ENCODE results near the gene RABGGTA. TPM values are rescaled to one million over a fixed set of nuclear protein-coding genes. Genes with fewer than 3 reads are reported as not detected.

The RABGGTA gene
- total and polyA plus RNA-seq, 9 donors: 7.9 to 48.3 (median 23.1) TPM

- H3K27me3 ChIP-seq: no peaks in the 10 kb centered on the region
- peaks cover 2% of the 10 kb centered on the region for H3K4me1 ChIP-seq (ENCODE audit: insufficient read depth)
- intact Hi-C loops (cut with DNase I): no loop called here
- H3K4me3 ChIP-seq: no peak overlapping the region
- no peak for DNase-seq
- 92 to 98% (median 96%) methylated on average over 2 of the region's 2 CpGs for WGBS, 3 donors
- no peak overlapping the region for H3K27ac ChIP-seq
- H3K36me3 ChIP-seq: no peaks in the 10 kb centered on the region
- TF ChIP-seq EP300 (IDR thresholded peaks at IDR 0.05) (no peak), POLR2A (IDR thresholded peaks at IDR 0.05) (no peak), CTCF (IDR thresholded peaks at IDR 0.05) (no peak)
- no peaks in the 10 kb centered on the region for H3K9me3 ChIP-seq
These were observed 1.1 kb upstream of the RABGGTA start for GRCh38 chr14:24272467-24272866.

GRCh38 chr14:24271834-24272263, 452 bp upstream of the RABGGTA start:
- no peaks in the 10 kb centered on the region for H3K27me3 ChIP-seq
- H3K4me1 ChIP-seq (ENCODE audit: insufficient read depth): peaks cover 2% of the 10 kb centered on the region
- H3K9me3 ChIP-seq: no peaks in the 10 kb centered on the region
- 14 to 22% (median 17%) methylated on average over 3 of the region's 3 CpGs for WGBS, 3 donors
- no peak for TF ChIP-seq POLR2A (IDR thresholded peaks at IDR 0.05)
- no peak for TF ChIP-seq EP300 (IDR thresholded peaks at IDR 0.05)
- TF ChIP-seq CTCF (IDR thresholded peaks at IDR 0.05): no peak
- no peak for DNase-seq
- peak overlapping the region; percentile 76 to 98 for H3K27ac ChIP-seq
- H3K36me3 ChIP-seq: no peaks in the 10 kb centered on the region
- H3K4me3 ChIP-seq: peak overlapping the region; percentile 73
- intact Hi-C loops (cut with DNase I): no loop called here

DNA sequence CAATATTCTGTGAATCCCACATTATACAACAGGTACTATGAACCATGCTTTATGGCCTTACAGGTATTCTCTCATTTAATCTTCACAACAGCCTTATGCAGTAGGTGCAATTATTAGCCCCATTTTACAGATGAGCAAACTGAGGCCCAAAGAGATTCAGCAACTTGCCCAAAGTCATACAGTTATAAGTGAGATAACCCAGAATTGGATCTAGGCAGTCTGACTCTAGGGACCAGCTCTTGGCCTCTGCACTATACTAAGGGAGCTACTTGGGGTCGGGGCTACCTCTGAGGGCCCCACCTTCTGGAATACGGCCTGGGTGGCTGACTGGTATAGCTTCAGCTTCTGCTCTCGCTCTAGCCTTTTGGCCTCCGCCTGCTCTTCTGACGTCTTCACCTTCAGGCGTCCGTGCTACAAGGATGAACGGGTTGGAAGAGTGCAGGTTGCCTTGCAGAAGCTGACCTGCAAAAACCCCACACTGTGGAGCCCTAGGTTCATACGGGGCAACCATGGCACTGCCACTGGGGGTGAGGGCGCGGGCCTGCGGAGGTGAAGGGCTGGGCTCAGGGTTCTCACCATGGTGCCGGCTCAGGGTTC, 762 bp downstream of the RABGGTA start:
- H3K4me3 ChIP-seq: peak overlapping the region; percentile 73
- TF ChIP-seq CTCF (IDR thresholded peaks at IDR 0.05): no peak
- no peak for TF ChIP-seq POLR2A (IDR thresholded peaks at IDR 0.05)
- no peak for TF ChIP-seq EP300 (IDR thresholded peaks at IDR 0.05)
- 13 to 14% (median 14%) methylated on average over 13 of the region's 13 CpGs for WGBS, 3 donors
- no peaks in the 10 kb centered on the region for H3K27me3 ChIP-seq
- no peaks in the 10 kb centered on the region for H3K9me3 ChIP-seq
- intact Hi-C loops (cut with DNase I): no loop called here
- no peaks in the 10 kb centered on the region for H3K36me3 ChIP-seq
- H3K4me1 ChIP-seq (ENCODE audit: insufficient read depth): peaks cover 2% of the 10 kb centered on the region
- no peak for DNase-seq
- peak overlapping the region; percentile 76 to 98 for H3K27ac ChIP-seq

- 90 to 93% (median 93%) methylated on average over 14 of the region's 14 CpGs for WGBS, 3 donors
- Histone ChIP-seq H3K4me1 (ENCODE audit: insufficient read depth) (peaks cover 2% of the 10 kb centered on the region), H3K27ac (peak overlapping the region in 1 of 2 donors; percentile 98), H3K36me3 (no peaks in the 10 kb centered on the region), H3K9me3 (no peaks in the 10 kb centered on the region), H3K4me3 (no peak overlapping the region), H3K27me3 (no peaks in the 10 kb centered on the region)
- no peak for DNase-seq
- TF ChIP-seq EP300 (IDR thresholded peaks at IDR 0.05): no peak
- TF ChIP-seq CTCF (IDR thresholded peaks at IDR 0.05): no peak
- no peak for TF ChIP-seq POLR2A (IDR thresholded peaks at IDR 0.05)
- intact Hi-C loops (cut with DNase I): no loop called here
These were observed 1.4 kb downstream of the RABGGTA start for GRCh38 chr14:24269910-24270536.

Data from ovary (tissue), 9 donors.